GM21423 (cell line): Measurements from ENCODE around the gene NOTUM.
"Not testable (repeated sequence)": the region's sequence is repeated elsewhere in the genome, so short reads cannot be mapped to it uniquely, and the experiment has no call there.

Experiments
- ATAC-seq: cut with Tn5 transposase; IDR thresholded peaks from one replicate; pipeline ENCODE4 v1.9.1; 2021; ENCODE audit warnings: mild to moderate bottlenecking, moderate library complexity; ENCODE audit not compliant: unreplicated experiment

NOTUM gene

GRCh38 chr17:81996757-81997441 lies 35.9 kb upstream of the NOTUM start:
- no peak for ATAC-seq

GRCh38 chr17:81996232-81996756 lies 35.3 kb upstream of the NOTUM start:
- ATAC-seq: no peak

- ATAC-seq: no peak
These were observed 34.7 kb upstream of the NOTUM start for GRCh38 chr17:81995463-81996231.

- ATAC-seq: no peak
These were observed 33.8 kb upstream of the NOTUM start for GRCh38 chr17:81994593-81995462.

- ATAC-seq: no peak
These were observed 33.0 kb upstream of the NOTUM start for GRCh38 chr17:81993729-81994592.

- ATAC-seq: no peak
These were observed 31.5 kb upstream of the NOTUM start for GRCh38 chr17:81992306-81993102.

GRCh38 chr17:81991684-81992305 lies 30.8 kb upstream of the NOTUM start:
- no peak for ATAC-seq

GRCh38 chr17:81990836-81991683 lies 30.1 kb upstream of the NOTUM start:
- no peak for ATAC-seq

GRCh38 chr17:81987161-81987770 lies 26.3 kb upstream of the NOTUM start:
- ATAC-seq: no peak

- no peak for ATAC-seq
These were observed 25.6 kb upstream of the NOTUM start for GRCh38 chr17:81986606-81987005.

GRCh38 chr17:81984773-81985410 lies 23.9 kb upstream of the NOTUM start:
- no peak for ATAC-seq

GRCh38 chr17:81983639-81984373 lies 22.8 kb upstream of the NOTUM start:
- no peak for ATAC-seq

- ATAC-seq: no peak
These were observed 22.1 kb upstream of the NOTUM start for GRCh38 chr17:81983011-81983638.

GRCh38 chr17:81981511-81981910 lies 20.5 kb upstream of the NOTUM start:
- ATAC-seq: not testable (repeated sequence)

GRCh38 chr17:81980707-81981343 lies 19.8 kb upstream of the NOTUM start:
- no peak for ATAC-seq

GRCh38 chr17:81980122-81980521 lies 19.1 kb upstream of the NOTUM start:
- ATAC-seq: no peak
